ENCODE measurements around the gene CD80.

CD80 gene

GRCh38 chr3:119547227-119547626 lies 12.2 kb downstream of the CD80 start:
- DNase-seq (no peak), ATAC-seq (no peak)

- ATAC-seq, result no peak
Observed at GRCh38 chr3:119543147-119543546, 16.3 kb downstream of the CD80 start.

GRCh38 chr3:119542168-119542767 lies 17.1 kb downstream of the CD80 start:
- DNase-seq, result no peak
- no peak for ATAC-seq

More at GRCh38 chr3:119543147-119543546, 16.3 kb downstream of the CD80 start:
- no peak for DNase-seq

DNA sequence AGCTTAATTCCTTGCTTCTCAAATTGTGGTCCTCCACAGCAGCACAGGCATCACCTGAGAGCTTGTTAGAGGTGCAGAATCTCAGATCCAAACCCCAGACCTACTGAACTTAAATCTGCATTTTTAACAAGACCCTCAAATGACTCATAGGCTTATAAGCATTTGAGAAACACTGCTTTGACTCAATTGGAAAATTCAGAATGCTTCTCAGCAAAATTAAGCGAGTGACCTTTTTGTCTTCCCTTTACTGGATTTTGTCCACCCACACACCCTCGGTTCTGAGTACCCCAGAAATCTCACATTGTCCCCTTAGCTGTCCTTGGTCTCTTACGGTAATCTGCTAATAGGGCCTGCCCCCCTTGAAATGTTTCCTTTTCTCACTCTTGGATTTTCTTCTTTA lies 17.9 kb downstream of the CD80 start:
- DNase-seq (peak; percentile 26), ATAC-seq (peak; percentile 70)

GRCh38 chr3:119538772-119539171 lies 20.6 kb downstream of the CD80 start:
- DNase-seq (no peak), ATAC-seq (no peak)

GRCh38 chr3:119536757-119537156 lies 22.7 kb downstream of the CD80 start:
- DNase-seq (no peak), ATAC-seq (no peak)

GRCh38 chr3:119534296-119534695 lies 25.1 kb downstream of the CD80 start:
- DNase-seq (no peak), ATAC-seq (no peak)

GRCh38 chr3:119531151-119531550 lies 28.3 kb downstream of the CD80 start:
- ATAC-seq, result no peak
- DNase-seq, result no peak

DNA sequence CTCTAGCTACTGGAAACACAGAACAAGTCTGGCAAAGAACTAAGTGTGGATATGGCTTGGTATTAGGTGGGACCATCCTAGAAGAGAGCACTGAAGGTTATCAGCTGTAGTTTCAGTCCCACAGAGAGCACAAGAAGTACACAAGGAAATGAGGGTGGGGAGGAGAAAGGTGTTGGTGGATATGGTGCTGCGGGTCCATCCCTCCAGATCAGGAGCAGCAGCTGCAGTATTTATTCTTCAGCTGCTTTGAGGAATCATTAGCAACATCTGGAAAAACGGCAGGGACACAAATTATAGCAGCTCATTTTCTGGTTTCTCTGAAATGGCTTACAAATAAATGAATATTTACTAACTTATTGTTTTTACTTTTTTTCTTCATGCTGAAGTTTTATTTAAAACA lies 29.0 kb downstream of the CD80 start:
- DNase-seq (no peak), ATAC-seq (no peak)

GRCh38 chr3:119529883-119530282 lies 29.5 kb downstream of the CD80 start:
- no peak for DNase-seq
- no peak for ATAC-seq

DNA sequence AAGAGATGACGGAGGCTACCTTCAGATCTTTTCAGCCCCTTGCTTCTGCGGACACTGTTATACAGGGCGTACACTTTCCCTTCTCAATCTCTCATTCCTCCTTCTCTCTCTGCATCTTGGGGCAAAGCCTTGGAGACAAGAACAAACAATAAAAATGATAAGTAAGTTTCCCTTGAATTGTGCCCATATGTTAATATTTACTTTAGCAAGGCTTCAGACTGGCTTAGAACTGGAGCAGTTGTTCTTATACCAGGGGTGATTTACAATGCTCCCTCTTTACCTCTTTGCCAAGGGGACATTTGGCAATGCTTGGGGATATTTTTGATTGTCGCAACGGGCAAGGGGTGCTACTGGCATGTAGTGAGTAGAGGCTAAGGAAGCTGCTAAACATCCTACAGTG lies 31.7 kb downstream of the CD80 start:
- ATAC-seq (no peak), DNase-seq (no peak)

GRCh38 chr3:119524931-119525662 lies 34.3 kb downstream of the CD80 start:
- no peak for DNase-seq
- ATAC-seq, result no peak

DNA sequence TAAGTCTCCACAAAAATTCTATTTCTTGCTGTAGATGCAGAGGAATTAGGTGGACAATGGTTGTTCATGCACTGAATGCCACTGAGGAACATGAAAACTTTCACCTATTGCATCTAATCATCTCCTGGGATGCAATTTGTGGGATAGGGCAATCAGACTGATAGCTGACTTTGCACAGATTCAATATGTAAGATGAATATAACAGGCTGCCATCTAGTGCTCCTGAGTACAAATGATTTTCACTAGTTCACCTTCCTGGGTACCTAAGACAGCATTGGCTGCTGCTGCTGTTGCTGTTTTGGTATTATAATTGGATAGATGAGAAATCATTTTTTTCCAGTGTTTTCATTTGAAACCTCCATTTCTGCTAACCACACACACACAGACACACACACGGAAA lies 41.4 kb downstream of the CD80 start:
- ATAC-seq, result no peak
- no peak for DNase-seq

GRCh38 chr3:119517112-119517511 lies 42.3 kb downstream of the CD80 start:
- ATAC-seq, result no peak
- DNase-seq, result no peak

DNA sequence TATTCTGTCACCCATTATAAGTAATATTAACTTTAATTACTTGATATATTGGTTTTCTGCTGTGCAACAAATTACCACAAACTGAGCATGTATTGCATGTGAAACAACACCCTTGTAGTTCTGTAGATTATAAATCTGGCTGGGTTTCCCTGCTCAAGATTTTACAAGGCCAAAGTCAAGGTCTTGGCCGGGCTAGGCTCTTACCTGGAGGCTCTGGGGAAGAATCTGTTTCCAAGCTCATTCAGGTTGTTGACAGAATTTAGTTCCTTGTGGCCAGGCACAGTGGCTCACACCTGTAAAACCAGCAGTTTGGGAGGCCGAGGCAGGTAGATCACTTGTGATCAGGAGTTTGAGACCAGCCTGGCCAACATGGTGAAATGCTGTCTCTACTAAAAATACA lies 44.8 kb downstream of the CD80 start:
- ATAC-seq, result no peak
- no peak for DNase-seq

DNA sequence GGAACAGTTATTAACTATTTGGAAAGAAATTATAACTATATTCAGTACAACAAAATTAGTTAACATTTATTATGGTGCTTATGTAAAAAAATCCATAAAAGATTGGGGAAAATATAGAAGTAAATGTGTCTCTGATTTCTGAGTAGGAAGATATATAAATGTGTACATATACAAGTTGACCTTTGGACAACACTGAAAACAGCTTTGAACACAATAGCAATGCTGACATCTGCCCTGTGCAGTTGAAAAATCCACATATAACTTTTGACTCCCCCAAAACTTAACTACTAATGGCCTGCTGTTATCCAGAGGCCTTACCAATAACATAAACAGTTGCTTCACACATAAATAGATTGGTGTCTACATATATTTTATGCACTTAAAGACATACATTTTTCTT lies 48.7 kb downstream of the CD80 start:
- no peak for ATAC-seq

GRCh38 chr3:119508172-119508845 lies 51.1 kb downstream of the CD80 start:
- ATAC-seq, result peak; percentile 96
- peak; percentile 41 for DNase-seq

More for the DNA sequence above, 48.7 kb downstream of the CD80 start:
- DNase-seq, result no peak

DNA sequence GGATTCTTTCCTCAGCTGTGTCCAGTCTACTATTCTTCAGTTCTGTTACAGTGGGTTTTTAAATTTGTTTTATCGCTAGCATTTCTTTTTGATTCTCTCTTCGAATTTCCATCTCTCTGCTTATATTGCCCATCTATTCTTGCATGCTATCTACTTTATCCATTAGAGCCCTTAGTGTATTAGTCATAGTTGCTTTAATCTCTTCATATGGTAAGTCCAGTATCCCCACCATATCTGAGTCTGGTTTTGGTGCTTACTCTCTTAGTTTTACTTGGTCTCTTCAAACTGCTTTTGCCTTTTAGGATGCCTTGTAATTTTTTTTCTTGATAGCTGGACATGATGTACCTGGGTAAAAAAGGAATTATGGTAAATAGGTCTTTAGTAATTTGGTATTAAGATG lies 52.0 kb downstream of the CD80 start:
- no peak for DNase-seq
- ATAC-seq, result no peak

GRCh38 chr3:119506631-119507030 lies 52.8 kb downstream of the CD80 start:
- ATAC-seq (no peak), DNase-seq (no peak)

GRCh38 chr3:119500901-119501300 lies 58.5 kb downstream of the CD80 start:
- ATAC-seq, result no peak
- no peak for DNase-seq

DNA sequence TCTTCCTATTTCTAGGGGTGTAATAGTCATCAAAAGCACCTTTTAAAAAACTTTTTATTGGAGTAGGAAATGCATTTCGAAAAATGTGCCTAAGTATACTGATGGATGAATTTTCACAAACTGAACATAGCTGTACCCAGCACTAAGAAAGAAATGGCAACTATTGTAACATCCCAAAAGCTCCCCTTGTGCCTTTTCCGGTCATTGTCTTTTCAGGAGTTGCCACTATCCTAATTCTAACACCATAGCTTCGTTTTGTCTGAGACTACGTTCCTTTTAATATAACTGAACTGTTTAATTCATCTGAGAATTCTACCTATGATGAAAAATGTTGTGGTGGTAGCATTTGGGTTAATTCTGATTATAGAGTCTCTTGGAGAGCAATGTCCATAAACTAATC lies 59.1 kb downstream of the CD80 start:
- ATAC-seq, result no peak
- no peak for DNase-seq

GRCh38 chr3:119498186-119499011 lies 61.0 kb downstream of the CD80 start, which contains the start of gene TIMMDC1:
Gene TIMMDC1, plus strand, starts transcription at chr3:119498547. Its CDS starts 187 bp downstream, at chr3:119498734.
- DNase-seq (peak; percentile 98), ATAC-seq (peak; percentile 100)

GRCh38 chr3:119497820-119498185 lies 61.6 kb downstream of the CD80 start:
- no peak for DNase-seq
- ATAC-seq, result no peak

All from stimulated activated naive CD8-positive, alpha-beta T cell treated with anti-CD3 and anti-CD28 coated beads, Interleukin-15, Interleukin-2, amounts not matched to agents 100 U/mL and 50 U/mL, for 24 hours (primary cell).